Ramos (cell line): ENCODE results near the gene SLC16A8.
"Not testable (repeated sequence)": the region's sequence is repeated elsewhere in the genome, so short reads cannot be mapped to it uniquely, and the experiment has no call there.

ENCODE experiments used
- in situ Hi-C: fragments of 300-500 bp; cut with MboI; formaldehyde crosslinking; loops from one replicate; pipeline ENCODE4 v1.14.3; 2022; ENCODE audit warnings: low sequenced_read_pairs; ENCODE audit not compliant: unreplicated experiment

SLC16A8 gene

DNA sequence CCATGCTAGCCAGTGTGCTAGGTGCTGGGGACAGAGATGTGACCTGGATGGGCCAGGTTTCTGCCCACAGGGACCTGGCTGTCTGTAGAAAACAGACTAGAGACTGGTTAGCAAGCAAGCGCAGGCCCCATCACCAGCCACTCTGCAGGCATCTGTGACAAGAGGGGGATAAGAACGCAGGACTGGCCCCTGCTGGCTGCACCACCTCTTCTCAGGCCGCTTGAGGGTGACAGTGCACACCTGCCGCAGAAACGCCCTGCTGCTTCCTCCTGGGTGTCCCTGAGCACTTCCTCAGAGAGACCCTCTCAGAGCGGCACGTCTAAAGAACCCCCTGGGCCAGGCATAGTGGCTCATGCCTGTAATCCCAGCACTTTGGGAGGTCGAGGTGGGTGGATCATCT is 32.7 kb downstream of the SLC16A8 start:
- in situ Hi-C loops = no loop called here

DNA sequence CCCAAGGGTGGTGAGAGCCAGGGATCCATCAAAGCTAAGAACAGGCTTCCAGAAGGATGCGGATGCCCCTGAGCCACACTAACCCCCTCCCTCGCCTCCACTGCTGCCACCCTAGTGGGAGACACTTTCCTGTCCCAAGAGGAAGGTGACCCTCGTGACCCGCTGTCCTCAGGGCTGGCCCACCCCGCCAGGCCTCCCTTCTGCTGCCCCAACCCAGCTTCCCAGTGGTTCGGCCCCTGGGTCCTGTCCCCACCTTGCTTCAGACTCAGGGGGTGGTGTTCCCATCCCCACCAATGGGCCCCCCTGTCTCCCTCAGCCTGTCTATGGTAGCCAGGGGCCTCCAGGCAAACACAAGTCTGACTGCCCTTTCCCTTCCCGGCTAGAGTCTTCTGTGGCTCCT is 33.3 kb downstream of the SLC16A8 start:
- in situ Hi-C loops = no loop called here

DNA sequence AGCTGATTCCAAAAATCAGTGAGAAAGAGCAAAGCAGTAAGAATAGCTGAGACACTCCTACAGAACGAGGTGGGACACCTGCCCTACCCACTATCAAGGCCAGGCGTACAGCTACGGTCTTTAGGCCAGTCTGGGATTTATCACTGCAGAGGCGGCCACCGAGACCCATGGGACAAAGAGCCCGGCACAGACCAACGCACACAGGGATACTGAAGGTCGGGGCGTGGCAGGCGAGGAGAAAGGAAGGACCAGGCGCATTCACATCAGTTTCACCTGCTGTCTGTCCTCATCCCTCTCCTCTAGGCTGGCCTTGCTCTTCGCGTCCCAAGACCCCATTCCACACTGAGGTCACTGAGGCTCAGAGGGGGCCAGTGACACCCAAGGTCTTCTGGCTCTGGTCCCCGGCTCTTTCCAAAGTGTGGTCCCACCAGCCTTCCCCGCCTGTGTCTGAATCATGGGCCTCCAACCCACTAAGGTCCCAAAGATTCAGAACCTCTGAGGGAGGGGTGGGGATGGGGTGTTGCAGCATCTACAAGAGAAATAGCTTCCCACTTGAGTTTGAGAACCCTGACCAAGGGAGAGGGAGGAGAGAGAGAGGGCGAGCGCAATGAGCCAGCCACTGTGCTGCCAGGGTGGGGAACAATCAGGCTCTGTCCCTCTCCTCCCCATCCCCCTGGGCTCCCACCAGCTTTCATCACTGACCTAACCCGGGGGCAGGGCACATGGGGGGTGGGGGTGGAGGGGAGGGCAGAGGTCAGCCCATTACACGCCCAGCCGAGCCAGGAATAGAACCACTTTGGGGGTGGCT is 34.0 kb downstream of the SLC16A8 start:
- in situ Hi-C loops = no loop called here

DNA sequence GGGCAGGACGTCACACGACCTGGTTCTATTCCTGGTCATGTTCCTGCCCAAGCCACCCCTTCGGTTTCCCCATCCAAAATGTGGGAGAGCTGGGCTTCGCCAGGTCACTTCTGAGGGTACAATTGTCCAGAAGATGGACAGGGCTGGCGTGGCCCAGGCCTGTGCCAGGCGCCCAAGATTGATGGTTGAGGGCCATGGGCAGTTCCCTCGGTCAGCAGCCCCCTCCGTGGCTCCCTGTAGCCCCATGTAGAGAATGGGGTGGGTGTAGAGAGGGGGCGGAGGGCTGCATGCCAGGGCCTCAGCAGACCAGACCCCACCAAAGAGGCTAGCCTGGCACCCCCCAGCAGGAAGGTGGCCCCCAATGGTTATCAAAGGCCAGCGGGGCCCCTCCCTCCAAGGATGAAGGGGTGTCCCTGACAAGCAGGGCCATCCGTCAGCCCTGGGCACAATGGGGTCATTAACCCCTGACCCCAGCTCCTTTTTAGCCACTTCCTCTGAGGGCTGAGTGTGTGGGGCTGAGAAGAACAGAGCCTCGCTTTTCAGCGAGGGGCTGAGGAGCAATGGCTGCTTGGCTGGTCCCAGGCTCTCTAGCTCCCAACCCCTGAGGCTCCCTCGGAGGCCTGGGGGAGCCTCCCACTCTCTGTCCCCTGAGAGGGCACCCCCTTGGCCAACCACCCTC is 37.8 kb downstream of the SLC16A8 start:
- in situ Hi-C loops = no loop called here

DNA sequence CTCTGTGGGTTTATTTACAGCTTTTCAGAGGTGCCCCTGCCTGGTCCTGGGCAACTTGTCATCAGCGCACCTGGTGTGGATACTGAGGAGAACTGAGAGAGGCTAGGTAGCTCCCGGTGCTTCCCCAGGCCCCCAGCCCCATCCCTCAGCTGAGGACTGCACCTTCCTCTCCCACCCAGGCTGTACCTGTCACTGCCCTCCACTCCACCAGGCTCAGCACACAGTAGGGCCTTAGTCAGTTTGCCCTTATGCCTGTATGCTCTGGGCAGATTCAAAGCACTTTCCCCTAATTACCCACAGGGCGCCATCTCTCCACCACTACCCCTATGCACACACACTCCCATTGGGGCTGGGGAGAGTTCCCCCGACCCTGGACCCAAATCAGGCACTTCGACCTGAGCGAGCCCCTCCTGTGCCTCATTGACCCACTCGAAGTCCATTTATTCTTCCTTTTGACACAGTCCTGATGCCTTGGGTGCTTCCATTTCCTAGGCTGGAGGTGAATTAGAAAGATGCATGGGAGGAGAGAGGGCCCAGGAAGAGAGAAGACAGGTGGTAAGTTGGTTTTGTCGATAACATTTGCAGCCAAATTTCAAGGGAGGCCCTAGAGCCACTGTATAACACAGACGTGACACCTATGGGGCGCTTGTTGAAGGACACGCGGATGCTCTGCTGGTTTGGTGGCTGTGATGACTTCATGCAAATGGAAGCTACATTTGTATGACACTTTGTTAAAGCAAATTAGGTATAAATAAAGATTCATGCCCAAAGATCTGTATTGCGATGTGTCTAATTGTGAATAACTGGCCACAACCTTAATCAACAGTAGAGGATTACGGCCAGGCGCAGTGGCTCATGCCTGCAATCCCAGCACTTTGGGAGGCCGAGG is 40.6 kb downstream of the SLC16A8 start:
- in situ Hi-C loops = no loop called here

DNA sequence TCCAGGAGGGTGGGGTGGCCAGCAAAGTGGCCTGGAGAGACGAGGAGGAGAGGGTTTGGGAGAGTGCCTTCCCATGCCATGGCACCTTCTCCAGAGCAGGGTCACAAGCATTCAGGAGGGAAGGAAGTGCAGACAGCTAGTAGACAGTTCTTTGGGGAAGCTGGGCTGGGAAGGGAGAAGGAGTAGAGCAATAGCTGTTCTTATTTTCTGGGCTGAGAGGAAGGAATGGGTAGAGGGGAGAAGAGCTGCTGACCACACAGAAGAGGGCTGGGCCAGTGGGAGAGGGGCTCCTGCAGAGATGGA is 41.5 kb downstream of the SLC16A8 start:
- in situ Hi-C loops = no loop called here

DNA sequence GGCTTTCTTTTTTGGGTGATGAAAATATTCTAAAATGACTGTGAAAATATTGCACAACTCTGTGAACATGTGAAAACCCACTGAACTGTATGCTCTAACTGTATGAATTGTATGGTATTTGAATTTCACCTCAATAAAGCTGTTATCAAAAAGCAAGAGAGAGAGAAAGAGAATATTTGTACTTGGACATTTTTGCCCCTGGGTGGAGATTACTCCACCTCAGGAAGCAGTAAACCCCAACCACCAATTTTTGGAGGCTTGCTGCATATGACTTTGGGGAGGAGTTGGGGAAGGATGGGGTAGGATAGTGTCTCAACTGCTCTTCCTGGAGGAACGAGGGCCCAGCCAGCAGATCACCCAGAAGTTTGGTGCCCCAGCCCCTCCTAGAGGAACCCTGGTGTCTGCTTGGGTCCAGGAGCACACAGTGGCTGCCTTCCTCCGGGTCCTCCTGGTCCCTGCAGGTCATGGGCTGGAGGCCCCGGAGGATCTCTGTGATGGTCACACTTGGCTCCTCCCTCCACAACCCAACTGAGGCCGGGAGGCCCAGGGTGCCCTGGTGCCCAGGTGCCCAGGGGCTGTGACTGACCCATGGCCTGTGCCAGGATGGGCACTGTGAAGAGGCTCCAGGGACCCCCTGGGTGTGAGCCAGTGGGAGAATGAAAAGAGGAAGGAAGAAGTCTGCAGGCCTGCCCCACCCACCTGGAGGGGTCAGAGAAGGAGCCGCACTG is 42.1 kb downstream of the SLC16A8 start:
- in situ Hi-C loops = no loop called here

DNA sequence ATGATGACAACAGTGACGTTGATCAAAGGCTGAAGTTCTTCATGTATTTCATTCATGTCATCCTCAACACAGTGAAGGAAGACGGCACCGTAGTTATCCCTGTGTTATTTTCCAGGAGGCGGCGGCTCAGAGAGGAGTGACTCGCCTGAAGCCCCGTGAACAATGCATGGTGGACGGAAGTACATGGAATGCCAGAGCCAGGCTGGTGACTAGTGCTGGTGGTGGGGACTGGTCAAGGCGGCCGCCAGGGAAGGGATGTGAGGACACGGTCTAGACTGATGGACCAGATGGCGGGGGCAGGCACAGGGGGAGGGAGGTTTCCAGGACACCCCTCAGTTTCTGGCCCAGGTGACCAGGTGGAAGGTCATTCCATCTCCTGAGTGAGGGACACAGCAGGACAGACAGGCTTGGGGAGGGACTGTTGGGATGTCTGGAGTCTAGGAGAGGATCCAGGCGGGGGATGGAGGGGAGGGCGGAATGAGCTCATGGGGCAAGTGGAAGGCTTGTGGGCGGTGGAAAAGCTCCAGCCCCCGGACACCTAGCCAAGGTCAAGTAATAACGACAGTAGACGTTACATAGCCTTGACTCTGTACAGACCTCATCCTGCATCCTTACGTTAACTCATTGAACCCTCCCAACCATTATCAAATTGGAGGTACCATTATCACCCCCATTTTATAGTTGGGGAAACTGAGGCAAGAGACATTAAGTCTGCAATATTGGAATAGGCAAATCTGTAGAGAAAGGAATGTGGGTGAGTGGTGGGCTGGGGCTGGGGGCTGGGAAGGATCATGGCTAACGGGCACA is 42.8 kb downstream of the SLC16A8 start:
- in situ Hi-C loops = no loop called here

DNA sequence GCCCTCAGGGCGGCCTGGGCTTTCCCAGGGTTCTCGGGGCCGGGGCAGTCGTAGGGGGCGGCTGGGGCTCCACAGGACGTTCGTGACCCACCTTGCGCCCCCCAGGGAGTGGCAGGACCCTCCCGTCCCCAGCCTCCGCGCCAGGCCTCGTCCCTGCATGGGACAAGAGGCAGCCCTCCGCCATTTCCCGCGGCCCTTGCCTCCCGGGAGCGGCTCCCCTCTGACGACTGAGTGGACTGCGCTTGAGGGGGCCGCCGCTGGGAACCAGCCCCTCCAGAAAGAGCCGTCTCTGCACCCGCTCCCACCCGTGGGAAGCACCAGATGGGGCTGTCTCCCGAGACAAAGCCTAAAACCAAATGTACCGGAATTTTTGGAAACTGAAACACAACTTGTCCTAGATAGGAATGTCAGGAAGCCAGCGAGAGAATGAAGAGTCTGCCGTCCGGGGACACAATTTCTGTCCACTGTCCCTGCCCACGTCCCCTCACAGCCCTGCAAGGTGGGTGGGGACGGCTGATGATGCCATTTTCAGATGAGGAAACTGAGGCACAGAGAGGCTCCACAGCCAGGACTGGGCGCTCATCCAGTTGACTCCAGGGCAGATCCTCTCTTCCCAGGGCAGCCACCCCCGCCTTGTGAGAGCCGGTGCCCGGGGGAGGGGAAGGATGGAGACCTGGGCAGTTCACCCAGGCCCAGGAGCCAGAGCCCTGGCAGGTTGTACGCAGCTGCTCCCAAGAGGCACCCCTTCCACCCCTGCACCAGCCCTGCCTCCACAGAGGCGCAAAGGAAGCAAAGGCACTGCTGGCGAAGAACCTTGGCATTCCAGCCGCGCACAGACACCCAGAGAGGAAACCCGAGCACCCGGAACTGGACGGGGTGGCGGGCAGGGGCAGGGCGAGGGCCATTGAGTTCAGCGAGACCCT is 44.8 kb downstream of the SLC16A8 start:
- in situ Hi-C loops = no loop called here

DNA sequence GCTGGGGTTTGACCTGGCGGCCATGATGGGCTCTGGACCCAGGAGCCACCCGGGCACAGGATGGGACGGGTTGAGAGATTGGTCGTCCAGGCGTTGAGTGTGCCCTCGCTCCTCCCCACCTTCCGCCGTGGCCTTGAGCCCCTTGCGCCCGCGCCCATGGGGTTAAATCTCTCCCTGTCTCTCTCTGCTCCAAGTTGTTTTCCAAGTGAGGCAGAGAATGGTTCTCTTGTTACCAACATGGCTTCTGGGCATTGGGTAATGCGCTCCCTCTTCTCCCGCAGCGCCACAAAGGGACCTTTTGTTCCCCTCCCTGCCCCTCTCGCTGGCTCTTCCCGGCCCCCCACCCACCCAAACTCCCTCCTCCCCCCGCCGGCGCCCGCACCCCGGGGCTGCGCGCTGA is 45.6 kb downstream of the SLC16A8 start:
- in situ Hi-C loops = no loop called here

DNA sequence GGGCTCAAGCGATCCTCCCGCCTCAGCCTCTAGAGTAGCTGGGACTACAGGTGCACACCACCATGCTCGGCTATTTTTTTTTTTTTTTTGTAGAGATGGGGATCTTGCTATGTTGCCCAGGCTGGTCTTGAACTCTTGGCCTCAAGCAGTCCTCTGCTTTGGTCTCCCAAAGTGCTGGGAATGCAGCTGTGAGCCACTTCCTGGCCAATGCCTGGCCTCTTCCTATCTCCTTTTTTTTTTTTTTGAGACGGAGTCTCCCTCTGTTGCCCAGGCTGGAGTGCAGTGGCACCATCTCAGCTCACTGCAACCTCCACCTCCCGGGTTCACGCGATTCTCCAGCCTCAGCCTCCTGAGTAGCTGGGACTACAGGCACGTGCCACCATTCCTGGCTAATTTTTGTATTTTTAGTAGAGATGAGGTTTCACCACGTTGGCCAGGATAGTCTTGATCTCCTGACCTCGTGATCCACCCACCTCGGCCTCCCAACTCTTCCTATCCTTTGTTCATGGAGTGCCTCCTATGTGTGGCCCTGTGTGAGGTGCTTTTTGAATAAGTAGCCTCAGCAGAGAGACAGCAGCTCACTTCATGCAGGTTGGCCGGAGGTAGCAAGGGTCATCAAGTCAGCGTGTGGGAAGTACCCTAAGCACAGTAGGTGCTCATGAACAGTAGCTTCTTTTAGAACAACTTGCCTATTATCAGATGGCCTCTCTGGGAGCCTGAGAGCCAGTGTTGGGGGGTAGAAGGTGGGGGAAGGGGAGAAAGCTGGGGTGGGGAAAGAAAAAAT is 46.4 kb downstream of the SLC16A8 start:
- in situ Hi-C loops = not testable (repeated sequence)

DNA sequence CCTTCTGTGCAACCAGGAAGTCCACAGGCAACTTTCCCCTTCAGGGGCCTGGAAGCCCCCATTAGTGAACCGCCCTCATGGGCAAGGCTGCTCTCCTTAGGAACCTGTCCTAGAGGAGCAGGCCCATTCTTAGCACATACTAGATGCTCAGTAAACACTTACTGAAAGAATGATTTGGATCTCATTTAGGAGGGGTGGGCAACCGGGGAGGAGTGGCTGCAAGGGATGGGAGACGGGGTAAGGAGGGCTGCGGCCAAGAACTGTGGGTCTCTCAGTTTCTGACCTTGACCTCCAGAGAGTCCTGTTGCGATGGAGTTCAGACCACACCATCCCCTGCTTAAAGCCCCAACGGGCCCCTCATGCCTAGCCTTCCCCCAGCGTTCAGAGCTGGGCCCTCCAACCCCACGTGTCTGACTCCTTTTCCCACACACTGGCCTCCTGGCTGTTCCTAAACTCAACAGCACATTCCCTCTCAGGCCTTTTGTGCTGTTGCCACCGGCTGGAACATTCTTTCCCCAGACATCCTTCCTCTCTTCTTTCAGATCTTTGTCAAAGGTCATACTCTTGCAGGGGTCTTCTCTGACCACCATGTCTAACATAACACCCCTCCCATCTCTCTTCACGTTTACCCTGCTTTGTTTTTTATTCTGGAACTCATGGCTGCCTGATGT is 47.5 kb downstream of the SLC16A8 start:
- in situ Hi-C loops = no loop called here

DNA sequence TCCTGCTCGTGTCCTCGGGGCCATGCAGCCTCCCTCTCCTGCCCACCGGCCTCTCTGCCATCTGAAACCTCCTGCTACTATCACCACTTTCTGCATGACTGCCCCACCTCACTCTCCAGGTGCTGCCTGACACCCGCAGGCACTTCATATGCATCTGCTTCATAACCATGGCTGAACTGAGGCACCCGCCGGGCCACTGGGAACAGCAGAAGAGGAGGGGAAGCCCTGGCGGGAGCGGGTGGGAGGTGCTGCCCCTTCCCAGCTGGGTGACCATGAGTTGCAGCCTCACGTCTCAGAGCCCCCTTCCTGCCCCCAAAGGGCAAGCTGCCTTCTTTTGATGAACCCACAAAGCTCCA is 48.5 kb downstream of the SLC16A8 start:
- in situ Hi-C loops = no loop called here

DNA sequence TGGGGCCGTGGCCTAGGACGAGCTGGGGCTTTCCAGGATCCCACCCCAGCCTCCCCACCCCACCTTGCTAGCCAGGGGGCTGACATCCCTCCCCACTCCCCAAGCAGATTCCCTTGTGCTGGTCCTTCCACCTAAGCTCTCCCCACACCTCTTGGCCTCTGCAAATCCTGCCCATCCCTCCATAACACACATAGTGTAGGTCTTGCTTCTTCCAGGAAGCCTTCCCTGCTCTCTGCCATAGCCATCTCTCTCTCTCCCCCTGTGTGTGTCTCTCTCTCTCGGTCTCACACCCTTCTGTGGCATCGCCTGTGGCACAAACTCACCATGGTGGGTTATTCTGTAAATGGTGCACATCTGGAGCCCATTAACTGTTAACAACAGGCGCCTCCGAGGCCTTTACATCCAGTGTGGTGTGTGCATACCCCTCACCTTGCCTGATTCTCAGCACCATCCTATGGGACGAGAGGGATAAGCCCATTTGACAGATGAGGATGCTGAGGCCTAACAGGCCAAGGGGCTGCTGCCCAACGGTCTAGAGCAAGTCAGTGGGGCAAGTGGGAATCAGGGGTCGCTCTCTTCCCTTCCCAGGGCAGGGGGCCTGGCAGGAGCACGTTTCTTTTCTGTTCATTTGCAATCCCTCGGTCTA is 49.0 kb downstream of the SLC16A8 start:
- in situ Hi-C loops = no loop called here

DNA sequence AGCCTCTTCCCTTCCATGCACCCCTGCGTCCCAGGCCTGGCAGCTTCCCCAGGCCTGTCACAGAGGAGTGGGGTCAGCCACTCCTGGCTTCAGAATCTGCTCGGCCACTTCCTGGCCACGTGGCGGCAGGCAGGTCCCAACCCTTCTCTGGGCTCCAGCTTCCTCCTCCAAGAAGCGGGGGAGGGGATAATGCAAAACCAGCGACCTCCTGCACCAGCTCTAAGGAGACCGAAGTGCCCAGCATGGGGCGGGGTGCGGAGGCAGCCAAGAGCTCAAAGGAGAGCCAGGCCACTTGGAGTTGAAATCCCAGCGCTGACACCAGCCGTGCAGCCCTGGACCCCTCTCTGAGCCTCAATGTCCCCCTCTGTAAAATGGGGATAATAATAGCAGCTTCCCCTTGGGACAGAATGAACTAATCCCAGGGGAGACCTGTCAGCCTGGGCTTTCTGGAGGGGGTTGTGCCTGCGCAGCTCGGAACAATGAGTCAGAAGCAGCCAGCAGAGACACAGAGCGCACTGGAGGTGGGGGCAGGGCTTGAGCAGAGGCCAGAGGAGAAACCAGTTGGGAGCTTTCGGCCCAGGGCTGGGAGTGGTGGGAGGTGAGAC is 49.6 kb downstream of the SLC16A8 start:
- in situ Hi-C loops = no loop called here

DNA sequence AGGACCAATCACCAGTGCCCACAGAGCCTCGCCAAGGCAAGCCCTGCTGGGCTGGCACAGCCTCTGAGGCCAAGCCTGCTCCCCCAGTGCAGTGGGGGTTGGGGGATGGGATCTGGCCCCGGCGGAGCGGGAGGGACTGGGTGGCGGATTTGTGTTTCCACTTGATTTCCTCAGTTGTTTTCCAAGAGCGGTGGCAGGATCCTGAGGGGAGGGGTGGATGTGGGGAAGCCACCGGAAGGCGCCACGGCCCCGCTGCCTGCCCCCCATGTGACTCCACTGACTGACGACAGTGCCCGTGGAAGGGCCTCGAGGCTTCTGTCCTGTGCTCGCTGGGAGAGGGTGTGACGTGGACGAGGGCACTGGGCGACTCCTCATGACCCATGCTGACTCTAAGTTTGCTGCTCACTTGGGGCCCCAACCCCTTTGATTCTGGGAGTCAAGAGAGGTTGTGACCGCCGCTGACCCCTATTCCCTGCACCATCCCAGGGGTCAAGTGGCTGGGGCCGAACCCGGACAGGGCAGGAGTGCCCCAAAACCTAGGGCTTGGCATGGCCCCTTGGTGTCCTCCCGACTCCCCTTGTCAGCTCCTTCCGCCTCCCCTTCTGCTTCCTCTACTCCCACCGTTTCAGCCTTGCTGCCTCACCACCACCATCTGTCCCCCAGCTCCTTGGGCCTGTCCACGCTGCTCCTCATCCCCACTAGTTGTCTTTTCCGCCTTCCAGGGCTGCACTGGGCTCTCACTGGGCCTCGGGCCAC is 50.3 kb downstream of the SLC16A8 start:
- in situ Hi-C loops = no loop called here
